A673 (cell line): ENCODE data around the gene PLK2. TPM values are rescaled to one million over a fixed set of nuclear protein-coding genes. Genes with fewer than 3 reads are reported as not detected.

ENCODE experiments used
- BruUV-seq: library from RNA; stranded (reverse); fragments of 400-500 nt; replicated peaks from 2 replicates; lab custom pipeline; 2021; lab: Mats Ljungman, UMichigan
- CTCF ChIA-PET: fragments of 300-600 bp; sonication (Branson Sonifier 250); formaldehyde crosslinking; loops from one replicate; lab custom pipeline; 2022; ENCODE audit warnings: antibody characterized with exemption; lab: Charles Lee
- POLR2A ChIA-PET: fragments of 300-600 bp; sonication (Branson Sonifier 250); formaldehyde crosslinking; loops from one replicate; lab custom pipeline; 2022; ENCODE audit warnings: antibody characterized with exemption; ENCODE audit not compliant: low non-redundant PET; lab: Charles Lee
- DNase-seq: peaks from one replicate; pipeline ENCODE4 v3.0.0-alpha.2; 2015; ENCODE audit warnings: low spot score
- H3K27ac ChIP-seq: fragments of 200-600 bp; sonication (generic); 2 replicates; pipeline ENCODE4 v1.5.1; 2016; ENCODE audit warnings: mixed run types, low read depth, mild to moderate bottlenecking, mixed read lengths, antibody characterized with exemption, low read length; ENCODE audit not compliant: poor library complexity, severe bottlenecking
- H3K27me3 ChIP-seq: fragments of 200-600 bp; sonication (generic); replicated peaks from 2 replicates; pipeline ENCODE4 v1.6.1; 2017; ENCODE audit warnings: mixed run types, low read depth, mild to moderate bottlenecking, mixed read lengths, antibody characterized with exemption, low read length; ENCODE audit not compliant: insufficient read depth, poor library complexity
- H3K36me3 ChIP-seq: fragments of 200-600 bp; sonication (generic); 2 replicates; pipeline ENCODE4 v1.6.1; 2016; ENCODE audit warnings: mixed run types, mild to moderate bottlenecking, mixed read lengths, antibody characterized with exemption, low read length; ENCODE audit not compliant: insufficient read depth, poor library complexity, severe bottlenecking
- H3K4me1 ChIP-seq: fragments of 200-600 bp; sonication (generic); 2 replicates; pipeline ENCODE4 v1.6.1; 2017; ENCODE audit warnings: mixed run types, mild to moderate bottlenecking, mixed read lengths, antibody characterized with exemption, low read length; ENCODE audit not compliant: insufficient read depth, poor library complexity, severe bottlenecking
- H3K4me3 ChIP-seq: fragments of 200-600 bp; sonication (generic); 2 replicates; pipeline ENCODE4 v1.5.1; 2016; ENCODE audit warnings: low read depth, mixed run types, mild to moderate bottlenecking, mixed read lengths, low read length; ENCODE audit not compliant: poor library complexity, severe bottlenecking
- H3K9me3 ChIP-seq: fragments of 200-600 bp; sonication (generic); 2 replicates; pipeline ENCODE4 v1.6.1; 2016; ENCODE audit warnings: mixed run types, low read depth, mild to moderate bottlenecking, mixed read lengths, antibody characterized with exemption, low read length; ENCODE audit not compliant: poor library complexity, severe bottlenecking
- CTCF ChIP-seq: fragments of 300-800, 200-600 bp; sonication (generic); conservative IDR thresholded peaks from 2 replicates; pipeline ENCODE4 v1.5.1; 2017; ENCODE audit warnings: low read depth, mild to moderate bottlenecking, antibody characterized with exemption, low read length, moderate library complexity, mixed read lengths
- EZH2 ChIP-seq: fragments of 200-600 bp; sonication (generic); IDR thresholded peaks from 2 replicates; pipeline ENCODE4 v1.6.1; 2017; ENCODE audit warnings: borderline replicate concordance, low read depth, mild to moderate bottlenecking, mixed read lengths, antibody characterized with exemption, low read length; ENCODE audit not compliant: poor library complexity, severe bottlenecking
- intact Hi-C: fragments of 100-400 bp; cut with micrococcal nuclease; formaldehyde crosslinking; loops from one replicate; pipeline ENCODE4 v1.10.0; 2022; ENCODE audit not compliant: unreplicated experiment
- total RNA-seq: library from RNA; stranded (reverse); gene quantifications from 2 replicates; pipeline ENCODE4 v1.2.3, GENCODE V29; 2021

The PLK2 gene
- total RNA-seq, 1 experiment from 2014 or later = 4.2 TPM

- Histone ChIP-seq H3K9me3 (no peaks in the 10 kb centered on the region), H3K4me1 (no peaks in the 10 kb centered on the region), H3K36me3 (no peaks in the 10 kb centered on the region), H3K4me3 (no peak overlapping the region), H3K27ac (no peak overlapping the region), H3K27me3 (no peaks in the 10 kb centered on the region)
- intact Hi-C loops = no loop called here
- DNase-seq = no peak
- ChIA-PET POLR2A (no interaction called here), CTCF (no interaction called here)
- BruUV-seq = no TSS peak
- TF ChIP-seq CTCF (no peak), EZH2 (no peak)
These were observed 45.6 kb upstream of the PLK2 start for GRCh38 chr5:58505502-58505901.

GRCh38 chr5:58504766-58505165 lies 44.9 kb upstream of the PLK2 start:
- POLR2A ChIA-PET = no interaction called here
- Histone ChIP-seq H3K4me3 (no peak overlapping the region), H3K9me3 (no peaks in the 10 kb centered on the region), H3K36me3 (no peaks in the 10 kb centered on the region), H3K27ac (no peak overlapping the region), H3K4me1 (no peaks in the 10 kb centered on the region), H3K27me3 (no peaks in the 10 kb centered on the region)
- intact Hi-C loops = no loop called here
- TF ChIP-seq CTCF = no peak
- no peak for DNase-seq
- BruUV-seq = no TSS peak
- CTCF ChIA-PET = no interaction called here

- H3K4me3 ChIP-seq = no peak overlapping the region
- no peaks in the 10 kb centered on the region for H3K9me3 ChIP-seq
- H3K36me3 ChIP-seq = no peaks in the 10 kb centered on the region
- ChIA-PET POLR2A (no interaction called here), CTCF (no interaction called here)
- TF ChIP-seq CTCF (no peak), EZH2 (no peak)
- no peaks in the 10 kb centered on the region for H3K4me1 ChIP-seq
- no TSS peak for BruUV-seq
- DNase-seq = no peak
- no peak overlapping the region for H3K27ac ChIP-seq
- intact Hi-C loops = no loop called here
- H3K27me3 ChIP-seq = no peaks in the 10 kb centered on the region
These were observed 43.6 kb upstream of the PLK2 start for GRCh38 chr5:58503390-58504046.
